ENCODE results near the gene CNDP1.

DNA sequence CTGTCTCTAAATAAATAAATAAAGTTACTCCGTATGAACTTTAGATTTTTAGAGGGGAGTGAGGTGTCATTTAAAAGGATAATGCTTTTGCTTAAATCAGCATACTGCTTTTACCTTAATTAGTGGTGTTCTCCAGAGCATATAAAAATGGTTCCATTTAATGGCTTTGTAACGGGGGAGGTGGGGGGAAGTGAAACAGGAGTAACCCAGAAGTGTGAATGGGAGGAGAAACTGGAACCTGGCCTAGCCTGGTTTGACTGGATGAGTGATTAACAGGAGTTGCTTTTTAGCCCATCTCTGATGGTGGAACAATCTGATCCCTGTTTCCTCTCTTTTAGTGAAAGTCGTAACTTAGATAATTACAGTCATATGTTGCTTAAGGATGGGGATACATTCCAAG is 36.5 kb upstream of the CNDP1 start:
- TF ChIP-seq, protein P1, sequence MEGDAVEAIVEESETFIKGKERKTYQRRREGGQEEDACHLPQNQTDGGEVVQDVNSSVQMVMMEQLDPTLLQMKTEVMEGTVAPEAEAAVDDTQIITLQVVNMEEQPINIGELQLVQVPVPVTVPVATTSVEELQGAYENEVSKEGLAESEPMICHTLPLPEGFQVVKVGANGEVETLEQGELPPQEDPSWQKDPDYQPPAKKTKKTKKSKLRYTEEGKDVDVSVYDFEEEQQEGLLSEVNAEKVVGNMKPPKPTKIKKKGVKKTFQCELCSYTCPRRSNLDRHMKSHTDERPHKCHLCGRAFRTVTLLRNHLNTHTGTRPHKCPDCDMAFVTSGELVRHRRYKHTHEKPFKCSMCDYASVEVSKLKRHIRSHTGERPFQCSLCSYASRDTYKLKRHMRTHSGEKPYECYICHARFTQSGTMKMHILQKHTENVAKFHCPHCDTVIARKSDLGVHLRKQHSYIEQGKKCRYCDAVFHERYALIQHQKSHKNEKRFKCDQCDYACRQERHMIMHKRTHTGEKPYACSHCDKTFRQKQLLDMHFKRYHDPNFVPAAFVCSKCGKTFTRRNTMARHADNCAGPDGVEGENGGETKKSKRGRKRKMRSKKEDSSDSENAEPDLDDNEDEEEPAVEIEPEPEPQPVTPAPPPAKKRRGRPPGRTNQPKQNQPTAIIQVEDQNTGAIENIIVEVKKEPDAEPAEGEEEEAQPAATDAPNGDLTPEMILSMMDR (IDR thresholded peaks at IDR 0.05; ENCODE audit: insufficient read depth, low read depth, low read length) = no peak
- no peak for TF ChIP-seq EZH2 (IDR thresholded peaks at IDR 0.05; ENCODE audit: insufficient read depth, low read length)
